GM21367 (cell line): ENCODE measurements around the gene UTP4.
"Not testable (repeated sequence)": the region's sequence is repeated elsewhere in the genome, so short reads cannot be mapped to it uniquely, and the experiment has no call there.

Experiments used
- ATAC-seq: cut with Tn5 transposase; IDR thresholded peaks from one replicate; pipeline ENCODE4 v1.9.1; 2021; ENCODE audit not compliant: unreplicated experiment

Gene UTP4

GRCh38 chr16:69109486-69110270 is 22.8 kb upstream of the UTP4 start:
- no peak for ATAC-seq

- ATAC-seq, result no peak
Observed at GRCh38 chr16:69110406-69110805, 22.0 kb upstream of the UTP4 start.

GRCh38 chr16:69111216-69111875 is 21.1 kb upstream of the UTP4 start:
- ATAC-seq, result no peak

GRCh38 chr16:69111876-69112230 is 20.6 kb upstream of the UTP4 start:
- ATAC-seq, result no peak

GRCh38 chr16:69112285-69113129 is 19.9 kb upstream of the UTP4 start:
- no peak for ATAC-seq

GRCh38 chr16:69113216-69113615 is 19.2 kb upstream of the UTP4 start:
- no peak for ATAC-seq

- no peak for ATAC-seq
Observed at GRCh38 chr16:69114346-69114975, 18.0 kb upstream of the UTP4 start.

GRCh38 chr16:69114976-69115355 is 17.5 kb upstream of the UTP4 start:
- no peak for ATAC-seq

- no peak for ATAC-seq
Observed at GRCh38 chr16:69115361-69115760, 17.1 kb upstream of the UTP4 start.

GRCh38 chr16:69115837-69116236 is 16.6 kb upstream of the UTP4 start:
- ATAC-seq, result no peak

- no peak for ATAC-seq
Observed at GRCh38 chr16:69116256-69116875, 16.1 kb upstream of the UTP4 start.

- ATAC-seq, result no peak
Observed at GRCh38 chr16:69116906-69117305, 15.5 kb upstream of the UTP4 start.

GRCh38 chr16:69118468-69118867 is 14.0 kb upstream of the UTP4 start:
- no peak for ATAC-seq

GRCh38 chr16:69118994-69119393 is 13.5 kb upstream of the UTP4 start:
- no peak for ATAC-seq

GRCh38 chr16:69119536-69119935 is 12.9 kb upstream of the UTP4 start:
- no peak for ATAC-seq

- no peak for ATAC-seq
Observed at GRCh38 chr16:69120096-69120664, 12.3 kb upstream of the UTP4 start.

- no peak for ATAC-seq
Observed at GRCh38 chr16:69123910-69124309, 8.5 kb upstream of the UTP4 start.

GRCh38 chr16:69124406-69124805 is 8.0 kb upstream of the UTP4 start:
- not testable (repeated sequence) for ATAC-seq

- not testable (repeated sequence) for ATAC-seq
Observed at GRCh38 chr16:69124961-69125360, 7.5 kb upstream of the UTP4 start.

- ATAC-seq, result no peak
Observed at GRCh38 chr16:69126221-69126620, 6.2 kb upstream of the UTP4 start.

- not testable (repeated sequence) for ATAC-seq
Observed at GRCh38 chr16:69126801-69127200, 5.6 kb upstream of the UTP4 start.
